ENCODE measurements around the gene MEGF6. TPM values are rescaled to one million over a fixed set of nuclear protein-coding genes. Genes with fewer than 3 reads are reported as not detected.
A peak's percentile ranks its signal among the peaks of the same experiment; 100 is the strongest.

The MEGF6 gene
- total and polyA plus RNA-seq, 11 donors = 1.9 to 16.2 (median 5.1) TPM

DNA sequence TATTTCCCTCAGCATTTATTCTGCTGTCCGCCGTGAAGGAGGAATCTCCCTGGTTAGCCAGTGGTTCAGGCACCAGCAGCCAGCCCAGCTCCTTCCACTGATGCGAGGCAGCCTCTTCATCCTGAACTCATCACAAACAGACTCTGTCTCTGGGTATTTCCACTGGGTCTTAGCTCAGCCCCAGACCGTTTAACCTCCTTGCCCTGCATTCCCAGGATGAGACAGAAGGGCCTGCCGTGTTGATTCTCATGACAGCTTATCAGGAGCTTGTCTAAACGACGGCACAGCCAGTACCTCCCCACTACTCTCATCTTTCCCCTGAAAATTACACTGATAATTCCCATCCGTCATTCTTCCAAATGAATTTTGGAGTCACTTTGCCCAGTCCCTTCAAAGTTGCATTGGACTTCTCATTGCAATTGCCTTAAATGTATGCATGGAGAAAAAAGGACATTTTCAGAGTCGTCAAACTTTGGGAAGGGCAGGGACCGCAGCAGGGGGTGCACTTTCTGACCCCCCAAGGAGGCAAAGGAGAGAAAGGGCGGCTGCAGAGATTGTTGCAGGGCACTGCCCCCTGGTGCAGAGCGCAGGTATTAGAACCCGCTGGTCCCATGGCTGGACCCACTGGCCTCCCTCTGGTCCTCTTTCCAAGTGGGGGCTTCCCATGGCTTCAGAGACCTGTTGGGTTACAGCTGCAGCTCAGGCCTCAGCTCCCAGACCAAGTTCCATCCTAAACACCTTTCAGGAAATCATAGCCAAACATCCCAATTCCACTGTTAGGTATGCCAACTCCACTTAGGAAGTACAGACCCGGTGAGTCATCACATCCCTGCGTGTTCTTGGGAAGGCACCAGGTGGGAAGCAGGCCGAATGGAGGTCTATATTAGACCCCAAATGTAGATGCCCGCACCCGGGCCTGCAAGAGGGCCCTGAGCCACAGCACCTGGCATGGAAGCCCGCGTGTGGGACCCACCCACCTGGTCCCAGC is 3.7 kb upstream of the MEGF6 start:
- Histone ChIP-seq H3K9me3 (no peaks in the 10 kb centered on the region), H3K27me3 (peaks cover 9 to 31% (median 18%) of the 10 kb centered on the region in 9 donors)
- intact Hi-C loops (cut with DNase I) = loop anchor here in 5 of 10 donors (1.0 to 5.0 kb wide), 3 partner anchors 48 to 163 kb away; partner anchors contain the start of gene ARHGEF16 (in 3 of the 5)

DNA sequence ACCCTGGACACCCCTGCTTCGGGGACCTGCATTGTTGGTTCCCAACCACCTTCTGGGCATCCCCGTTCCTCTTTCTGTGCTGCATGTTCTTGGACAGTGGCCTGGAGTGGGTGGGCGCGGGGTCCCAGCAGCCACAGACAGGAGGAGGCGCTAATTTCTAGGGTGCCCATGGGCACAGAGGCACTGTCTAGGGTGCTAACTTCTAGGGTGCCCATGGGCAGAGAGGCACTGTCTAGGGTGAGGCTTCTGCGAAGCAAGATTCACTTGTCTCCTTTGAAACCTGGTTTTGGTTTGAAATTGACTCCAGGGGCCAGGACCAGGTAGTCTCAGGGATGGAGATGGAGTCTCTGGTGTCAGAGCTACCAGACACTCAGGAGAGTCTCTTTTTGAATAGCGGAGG is 815 bp upstream of the MEGF6 start:
- intact Hi-C loops (cut with DNase I) = no loop called here
- H3K36me3 ChIP-seq = no peaks in the 10 kb centered on the region
- TF ChIP-seq, protein P1, sequence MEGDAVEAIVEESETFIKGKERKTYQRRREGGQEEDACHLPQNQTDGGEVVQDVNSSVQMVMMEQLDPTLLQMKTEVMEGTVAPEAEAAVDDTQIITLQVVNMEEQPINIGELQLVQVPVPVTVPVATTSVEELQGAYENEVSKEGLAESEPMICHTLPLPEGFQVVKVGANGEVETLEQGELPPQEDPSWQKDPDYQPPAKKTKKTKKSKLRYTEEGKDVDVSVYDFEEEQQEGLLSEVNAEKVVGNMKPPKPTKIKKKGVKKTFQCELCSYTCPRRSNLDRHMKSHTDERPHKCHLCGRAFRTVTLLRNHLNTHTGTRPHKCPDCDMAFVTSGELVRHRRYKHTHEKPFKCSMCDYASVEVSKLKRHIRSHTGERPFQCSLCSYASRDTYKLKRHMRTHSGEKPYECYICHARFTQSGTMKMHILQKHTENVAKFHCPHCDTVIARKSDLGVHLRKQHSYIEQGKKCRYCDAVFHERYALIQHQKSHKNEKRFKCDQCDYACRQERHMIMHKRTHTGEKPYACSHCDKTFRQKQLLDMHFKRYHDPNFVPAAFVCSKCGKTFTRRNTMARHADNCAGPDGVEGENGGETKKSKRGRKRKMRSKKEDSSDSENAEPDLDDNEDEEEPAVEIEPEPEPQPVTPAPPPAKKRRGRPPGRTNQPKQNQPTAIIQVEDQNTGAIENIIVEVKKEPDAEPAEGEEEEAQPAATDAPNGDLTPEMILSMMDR (IDR thresholded peaks at IDR 0.05) = no peak
- no peak for TF ChIP-seq POLR2A (IDR thresholded peaks at IDR 0.05)
- DNase-seq (no peak), ATAC-seq (no peak)
- H3K27ac ChIP-seq = no peak overlapping the region
- 57 to 87% (median 71%) methylated on average over 4 to 7 of the region's 7 CpGs for whole genome bisulfite sequencing, 4 donors
- peaks cover 13 to 60% (median 28%) of the 10 kb centered on the region in 9 donors for H3K27me3 ChIP-seq
- H3K9me3 ChIP-seq = no peaks in the 10 kb centered on the region
- H3K4me1 ChIP-seq = peaks cover 0 to 22% (median 10%) of the 10 kb centered on the region in 12 donors
- H3K4me3 ChIP-seq = peak overlapping the region in 6 of 12 donors; percentile 39 to 55 (median 49)

More for the DNA sequence above, 3.7 kb upstream of the MEGF6 start:
- Histone ChIP-seq H3K27ac (no peak overlapping the region), H3K36me3 (no peaks in the 10 kb centered on the region), H3K4me1 (peaks cover 0 to 26% (median 17%) of the 10 kb centered on the region in 12 donors), H3K4me3 (no peak overlapping the region)
- DNase-seq (no peak), ATAC-seq (no peak)
- 48 to 59% (median 53%) methylated on average over 19 to 20 of the region's 20 CpGs for WGBS, 4 donors
- TF ChIP-seq, protein P1 (IDR thresholded peaks at IDR 0.05) = peak; percentile 36 to 62 (median 53)
- no peak for TF ChIP-seq POLR2A (IDR thresholded peaks at IDR 0.05)

DNA sequence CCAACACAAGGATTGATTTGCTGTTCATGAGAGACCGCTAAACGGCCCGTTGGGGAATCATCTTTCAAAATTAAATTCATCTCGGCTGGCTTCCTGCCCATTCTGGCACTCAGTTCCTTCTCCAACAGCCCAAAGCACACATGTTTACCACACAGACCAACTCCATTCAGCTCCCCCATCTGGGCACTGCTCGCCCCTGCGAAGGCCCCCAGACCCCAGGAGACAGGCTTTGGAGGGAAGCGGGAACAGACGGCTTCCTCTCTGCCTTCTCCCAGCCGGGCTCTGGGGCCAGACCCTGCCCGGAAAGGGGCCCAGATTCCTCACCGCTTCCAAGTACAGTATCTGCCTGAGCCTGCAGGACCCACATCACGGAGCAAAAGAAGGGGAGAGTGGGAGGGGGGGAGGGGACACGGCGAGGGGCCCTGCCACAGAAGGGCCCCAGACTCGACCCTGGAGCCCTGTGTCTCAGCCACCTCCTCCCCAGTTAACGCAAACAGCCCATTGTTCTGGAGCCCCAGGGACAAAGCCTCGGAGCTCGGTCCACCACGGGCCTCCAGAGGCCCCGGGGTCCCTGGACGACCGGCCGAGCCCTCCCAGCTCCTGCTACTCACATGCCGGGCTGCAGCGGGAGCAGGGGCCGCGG is 660 bp downstream of the MEGF6 start:
- ATAC-seq (peak in 1 of 4 donors; percentile 6), DNase-seq (no peak)
- H3K4me3 ChIP-seq = peak overlapping the region; percentile 11 to 55 (median 44)
- peaks cover 0 to 22% (median 10%) of the 10 kb centered on the region in 12 donors for H3K4me1 ChIP-seq
- H3K36me3 ChIP-seq = no peaks in the 10 kb centered on the region
- 6 to 21% (median 9%) methylated on average over 10 to 27 of the region's 27 CpGs for WGBS, 4 donors
- TF ChIP-seq, protein P1 (IDR thresholded peaks at IDR 0.05) = no peak
- TF ChIP-seq POLR2A (IDR thresholded peaks at IDR 0.05) = no peak
- peaks cover 13 to 61% (median 28%) of the 10 kb centered on the region in 9 donors for H3K27me3 ChIP-seq
- no peak overlapping the region for H3K27ac ChIP-seq
- intact Hi-C loops (cut with DNase I) = no loop called here
- no peaks in the 10 kb centered on the region for H3K9me3 ChIP-seq

All from heart left ventricle (tissue), 16 donors.